ENCODE results near the gene CD2AP.

The CD2AP gene

GRCh38 chr6:47592131-47592840, 114.7 kb downstream of the CD2AP start:
- TF ChIP-seq CTCF (conservative IDR thresholded peaks at IDR 0.05; ENCODE audit: low read depth, low read length): no peak
- H3K27me3 ChIP-seq (ENCODE audit: insufficient read depth, low read depth): no peaks in the 10 kb centered on the region
- peaks cover 3% of the 10 kb centered on the region; the same call in 1 of the 2 replicates for H3K36me3 ChIP-seq (ENCODE audit: insufficient read depth)
- H2AFZ ChIP-seq (ENCODE audit: low read depth): no peak overlapping the region
- H3K27ac ChIP-seq: no peak overlapping the region
- H3K79me2 ChIP-seq (ENCODE audit: insufficient read depth, low read depth): no peaks in the 10 kb centered on the region
- H3K4me2 ChIP-seq: no peak overlapping the region
- no peak overlapping the region for H3K9ac ChIP-seq
- H3K4me3 ChIP-seq (IDR thresholded peaks at IDR 0.05; ENCODE audit: insufficient read depth, low read depth, low read length): no peak overlapping the region
- no peaks in the 10 kb centered on the region for H4K20me1 ChIP-seq (ENCODE audit: insufficient read depth)
- no peaks in the 10 kb centered on the region for H3K4me1 ChIP-seq (ENCODE audit: low read depth, poor library complexity, severe bottlenecking)

GRCh38 chr6:47593979-47594378, 116.4 kb downstream of the CD2AP start:
- H3K27me3 ChIP-seq (ENCODE audit: insufficient read depth, low read depth): no peaks in the 10 kb centered on the region
- peaks cover 3% of the 10 kb centered on the region; the same call in 1 of the 2 replicates for H3K36me3 ChIP-seq (ENCODE audit: insufficient read depth)
- no peak for TF ChIP-seq CTCF (conservative IDR thresholded peaks at IDR 0.05; ENCODE audit: low read depth, low read length)
- no peak overlapping the region for H3K9ac ChIP-seq
- no peaks in the 10 kb centered on the region for H3K4me1 ChIP-seq (ENCODE audit: low read depth, poor library complexity, severe bottlenecking)
- H2AFZ ChIP-seq (ENCODE audit: low read depth): no peak overlapping the region
- H3K79me2 ChIP-seq (ENCODE audit: insufficient read depth, low read depth): no peaks in the 10 kb centered on the region
- H3K27ac ChIP-seq: no peak overlapping the region
- H4K20me1 ChIP-seq (ENCODE audit: insufficient read depth): no peaks in the 10 kb centered on the region
- H3K4me3 ChIP-seq (IDR thresholded peaks at IDR 0.05; ENCODE audit: insufficient read depth, low read depth, low read length): no peak overlapping the region
- H3K4me2 ChIP-seq: no peak overlapping the region

- Histone ChIP-seq H3K79me2 (ENCODE audit: insufficient read depth, low read depth) (no peaks in the 10 kb centered on the region), H2AFZ (ENCODE audit: low read depth) (no peak overlapping the region), H3K4me2 (no peak overlapping the region), H3K27ac (no peak overlapping the region), H3K27me3 (ENCODE audit: insufficient read depth, low read depth) (no peaks in the 10 kb centered on the region), H3K9ac (no peak overlapping the region), H3K4me3 (IDR thresholded peaks at IDR 0.05; ENCODE audit: insufficient read depth, low read depth, low read length) (no peak overlapping the region), H4K20me1 (ENCODE audit: insufficient read depth) (no peaks in the 10 kb centered on the region), H3K36me3 (ENCODE audit: insufficient read depth) (peaks cover 3% of the 10 kb centered on the region; the same call in 1 of the 2 replicates), H3K4me1 (ENCODE audit: low read depth, poor library complexity, severe bottlenecking) (no peaks in the 10 kb centered on the region)
- TF ChIP-seq CTCF (conservative IDR thresholded peaks at IDR 0.05; ENCODE audit: low read depth, low read length): no peak
These were observed 118.2 kb downstream of the CD2AP start for GRCh38 chr6:47595785-47596184.

DNA sequence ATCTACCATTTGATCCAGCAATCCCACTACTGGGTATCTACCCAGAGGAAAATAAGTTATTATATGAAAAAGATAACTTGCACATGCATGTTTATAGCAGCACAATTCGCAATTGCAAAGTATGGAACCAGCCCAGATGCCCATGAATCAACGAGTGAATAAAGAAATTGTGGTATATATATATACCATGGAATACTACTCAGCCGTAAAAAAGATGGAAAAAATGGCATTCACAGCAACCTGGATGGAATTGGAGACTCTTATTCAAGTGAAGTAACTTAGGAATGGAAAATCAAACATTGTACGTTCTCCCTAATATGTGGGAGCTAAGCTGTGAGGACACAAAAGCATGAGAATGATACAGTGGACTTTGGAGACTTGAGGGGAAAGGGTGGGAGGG, 120.8 kb downstream of the CD2AP start:
- H3K79me2 ChIP-seq (ENCODE audit: insufficient read depth, low read depth): no peaks in the 10 kb centered on the region
- no peak overlapping the region for H3K27ac ChIP-seq
- no peak for TF ChIP-seq CTCF (conservative IDR thresholded peaks at IDR 0.05; ENCODE audit: low read depth, low read length)
- H3K4me3 ChIP-seq (IDR thresholded peaks at IDR 0.05; ENCODE audit: insufficient read depth, low read depth, low read length): no peak overlapping the region
- H3K4me2 ChIP-seq: no peak overlapping the region
- no peak overlapping the region for H3K9ac ChIP-seq
- no peak overlapping the region for H2AFZ ChIP-seq (ENCODE audit: low read depth)
- H3K4me1 ChIP-seq (ENCODE audit: low read depth, poor library complexity, severe bottlenecking): no peaks in the 10 kb centered on the region
- H3K36me3 ChIP-seq (ENCODE audit: insufficient read depth): peaks cover 3% of the 10 kb centered on the region; the same call in 1 of the 2 replicates
- H3K27me3 ChIP-seq (ENCODE audit: insufficient read depth, low read depth): no peaks in the 10 kb centered on the region
- H4K20me1 ChIP-seq (ENCODE audit: insufficient read depth): no peaks in the 10 kb centered on the region
